A549 (cell line): Measurements from ENCODE around the gene SLC1A4.

Experiments used
- CBX2 ChIP-seq: fragments of 200-600 bp; sonication (generic); IDR thresholded peaks from 2 replicates; pipeline ENCODE4 v1.6.1; 2016; ENCODE audit warnings: low read depth, mild to moderate bottlenecking, borderline replicate concordance
- CEBPB ChIP-seq, 2 experiments: fragments of >200 bp in 1 of 2; sonication (Bioruptor Twin) in 1 of 2; formaldehyde crosslinking in 1 of 2; IDR thresholded peaks; 2 replicates each; pipeline ENCODE4 v1.6.1; 2012 to 2016
- EHMT2 ChIP-seq: fragments of 200-600 bp; sonication (generic); IDR thresholded peaks from 2 replicates; pipeline ENCODE4 v1.6.1; 2016; ENCODE audit warnings: antibody characterized with exemption, low read depth, mild to moderate bottlenecking, moderate library complexity
- HOXA7 ChIP-seq: fragments of 250-450 bp; sonication (Bioruptor Pico); IDR thresholded peaks from 2 replicates; pipeline ENCODE4 v1.5.0; 2020; ENCODE audit warnings: mild to moderate bottlenecking, moderate library complexity
- JUNB ChIP-seq: fragments of >200 bp; sonication (Bioruptor Twin); formaldehyde crosslinking; IDR thresholded peaks from 2 replicates; pipeline ENCODE4 v1.6.1; 2016
- MAFK ChIP-seq: fragments of 450-650 bp; IDR thresholded peaks from 2 replicates; pipeline ENCODE4 v1.6.1; 2014; ENCODE audit not compliant: partially characterized antibody
- POLR2A ChIP-seq: IDR thresholded peaks from 2 replicates; pipeline ENCODE4 v1.6.1; 2012; ENCODE audit warnings: mild to moderate bottlenecking, low read length
- POLR2AphosphoS2 ChIP-seq: conservative IDR thresholded peaks from 2 replicates; pipeline ENCODE4 v1.6.1; 2012; ENCODE audit warnings: low read length, improper control_type of control experiment, inconsistent platforms
- RFX5 ChIP-seq: fragments of 450-650 bp; IDR thresholded peaks from 2 replicates; pipeline ENCODE4 v1.7.1; 2014; ENCODE audit warnings: antibody characterized with exemption, mild to moderate bottlenecking, moderate library complexity
- SREBF2 ChIP-seq: fragments of 450-650 bp; IDR thresholded peaks from 2 replicates; pipeline ENCODE4 v1.6.1; 2014; ENCODE audit warnings: mild to moderate bottlenecking, moderate library complexity
- TF ChIP-seq, protein P1 (sequence below): fragments of 150-350 bp; IDR thresholded peaks from 2 replicates; pipeline ENCODE4 v1.6.1; 2014; ENCODE audit warnings: low read depth, mild to moderate bottlenecking, low read length
- TF ChIP-seq, protein P2 (sequence below): fragments of >200 bp; sonication (Bioruptor Twin); formaldehyde crosslinking; IDR thresholded peaks from 3 replicates; pipeline ENCODE4 v1.5.1; 2016

DNA sequence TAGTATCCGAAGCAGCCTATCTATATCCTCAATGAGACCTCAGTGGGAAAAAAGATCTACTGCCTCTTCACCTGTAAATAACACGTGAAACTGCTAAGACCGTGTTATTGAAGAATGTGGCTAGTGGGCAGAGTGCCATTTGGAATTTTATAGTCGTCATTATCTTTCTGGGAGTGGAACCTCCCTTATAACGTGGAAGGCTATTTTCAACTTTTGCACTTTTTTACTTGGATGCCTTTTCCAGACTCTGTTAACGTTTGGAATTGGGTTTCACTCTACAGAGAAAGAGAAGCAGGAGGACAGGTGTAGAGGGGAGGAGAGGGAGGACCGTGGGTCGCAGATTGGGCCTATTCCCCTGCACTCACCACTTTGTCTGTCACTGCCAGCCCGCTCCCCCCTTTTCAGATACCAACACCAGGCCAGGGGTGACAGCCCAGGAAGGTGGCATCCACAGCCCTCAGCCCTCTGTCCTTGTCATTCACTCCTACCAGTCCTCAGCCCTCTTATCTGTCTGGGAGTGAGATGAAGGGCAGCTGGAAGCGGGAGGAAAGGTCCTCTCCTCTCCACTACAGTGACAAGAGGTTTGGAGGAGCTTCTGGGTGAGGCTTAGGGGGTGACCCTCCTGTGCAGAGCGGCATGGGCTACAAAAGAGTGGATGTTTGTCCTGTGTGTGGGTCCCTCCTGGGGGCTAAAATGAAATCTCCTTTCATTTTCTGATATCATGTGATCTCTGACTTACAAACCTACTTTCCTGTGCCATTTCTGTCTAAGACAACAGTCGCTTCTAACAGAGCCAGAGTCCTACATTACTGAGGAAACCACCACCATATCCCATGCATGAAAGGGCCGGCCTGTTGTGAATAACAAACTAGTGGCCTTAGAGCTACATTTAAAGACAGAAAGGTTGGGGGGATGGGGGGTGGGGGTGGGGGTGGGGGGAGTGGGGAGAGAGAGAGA lies 43.1 kb downstream of the SLC1A4 start:
- TF ChIP-seq, protein P1, sequence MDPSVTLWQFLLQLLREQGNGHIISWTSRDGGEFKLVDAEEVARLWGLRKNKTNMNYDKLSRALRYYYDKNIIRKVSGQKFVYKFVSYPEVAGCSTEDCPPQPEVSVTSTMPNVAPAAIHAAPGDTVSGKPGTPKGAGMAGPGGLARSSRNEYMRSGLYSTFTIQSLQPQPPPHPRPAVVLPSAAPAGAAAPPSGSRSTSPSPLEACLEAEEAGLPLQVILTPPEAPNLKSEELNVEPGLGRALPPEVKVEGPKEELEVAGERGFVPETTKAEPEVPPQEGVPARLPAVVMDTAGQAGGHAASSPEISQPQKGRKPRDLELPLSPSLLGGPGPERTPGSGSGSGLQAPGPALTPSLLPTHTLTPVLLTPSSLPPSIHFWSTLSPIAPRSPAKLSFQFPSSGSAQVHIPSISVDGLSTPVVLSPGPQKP = no peak
- TF ChIP-seq, protein P2, sequence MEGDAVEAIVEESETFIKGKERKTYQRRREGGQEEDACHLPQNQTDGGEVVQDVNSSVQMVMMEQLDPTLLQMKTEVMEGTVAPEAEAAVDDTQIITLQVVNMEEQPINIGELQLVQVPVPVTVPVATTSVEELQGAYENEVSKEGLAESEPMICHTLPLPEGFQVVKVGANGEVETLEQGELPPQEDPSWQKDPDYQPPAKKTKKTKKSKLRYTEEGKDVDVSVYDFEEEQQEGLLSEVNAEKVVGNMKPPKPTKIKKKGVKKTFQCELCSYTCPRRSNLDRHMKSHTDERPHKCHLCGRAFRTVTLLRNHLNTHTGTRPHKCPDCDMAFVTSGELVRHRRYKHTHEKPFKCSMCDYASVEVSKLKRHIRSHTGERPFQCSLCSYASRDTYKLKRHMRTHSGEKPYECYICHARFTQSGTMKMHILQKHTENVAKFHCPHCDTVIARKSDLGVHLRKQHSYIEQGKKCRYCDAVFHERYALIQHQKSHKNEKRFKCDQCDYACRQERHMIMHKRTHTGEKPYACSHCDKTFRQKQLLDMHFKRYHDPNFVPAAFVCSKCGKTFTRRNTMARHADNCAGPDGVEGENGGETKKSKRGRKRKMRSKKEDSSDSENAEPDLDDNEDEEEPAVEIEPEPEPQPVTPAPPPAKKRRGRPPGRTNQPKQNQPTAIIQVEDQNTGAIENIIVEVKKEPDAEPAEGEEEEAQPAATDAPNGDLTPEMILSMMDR = no peak
- TF ChIP-seq HOXA7 (CRISPR knock-in tag) (no peak), POLR2A (no peak), MAFK (no peak), EHMT2 (no peak), CEBPB (IDR thresholded peaks at IDR 0.05) (no peak), JUNB (no peak), CBX2 (no peak), POLR2AphosphoS2 (no peak), RFX5 (no peak), SREBF2 (no peak)
